ENCODE measurements around the gene KIFAP3.

Gene KIFAP3

GRCh38 chr1:169985757-169986156, 88.7 kb downstream of the KIFAP3 start:
- H3K9me3 Mint-ChIP-seq: no peaks in the 10 kb centered on the region

GRCh38 chr1:169974067-169974466, 100.4 kb downstream of the KIFAP3 start:
- Mint-ChIP-seq H3K4me1 (no peaks in the 10 kb centered on the region), H3K36me3 (peaks cover 19% of the 10 kb centered on the region), H3K27ac (no peak overlapping the region), H3K9me3 (no peaks in the 10 kb centered on the region), H3K27me3 (no peaks in the 10 kb centered on the region), H3K4me3 (no peak overlapping the region)
- ATAC-seq (ENCODE audit: low read depth): no peak
- DNase-seq (ENCODE audit: low spot score in 2 of 2): no peak

More at GRCh38 chr1:169985757-169986156, 88.7 kb downstream of the KIFAP3 start:
- no peak overlapping the region for H3K27ac Mint-ChIP-seq
- DNase-seq (ENCODE audit: low spot score in 2 of 2) (no peak), ATAC-seq (ENCODE audit: low read depth) (no peak)
- no peaks in the 10 kb centered on the region for H3K27me3 Mint-ChIP-seq
- no peaks in the 10 kb centered on the region for H3K4me1 Mint-ChIP-seq
- peaks cover 15% of the 10 kb centered on the region for H3K36me3 Mint-ChIP-seq
- H3K4me3 Mint-ChIP-seq: no peak overlapping the region

GRCh38 chr1:169970114-169970513, 104.4 kb downstream of the KIFAP3 start:
- no peaks in the 10 kb centered on the region for H3K4me1 Mint-ChIP-seq
- H3K27me3 Mint-ChIP-seq: no peaks in the 10 kb centered on the region
- DNase-seq (ENCODE audit: low spot score in 2 of 2): no peak
- no peak overlapping the region for H3K27ac Mint-ChIP-seq
- ATAC-seq (ENCODE audit: low read depth): no peak
- H3K9me3 Mint-ChIP-seq: no peaks in the 10 kb centered on the region
- H3K4me3 Mint-ChIP-seq: no peak overlapping the region
- peaks cover 12% of the 10 kb centered on the region for H3K36me3 Mint-ChIP-seq

GRCh38 chr1:169968174-169968573, 106.3 kb downstream of the KIFAP3 start:
- no peaks in the 10 kb centered on the region for H3K9me3 Mint-ChIP-seq
- H3K27ac Mint-ChIP-seq: no peak overlapping the region
- no peaks in the 10 kb centered on the region for H3K27me3 Mint-ChIP-seq
- H3K4me1 Mint-ChIP-seq: no peaks in the 10 kb centered on the region
- H3K4me3 Mint-ChIP-seq: no peak overlapping the region
- ATAC-seq (ENCODE audit: low read depth): no peak
- no peak for DNase-seq (ENCODE audit: low spot score in 2 of 2)
- H3K36me3 Mint-ChIP-seq: peaks cover 14% of the 10 kb centered on the region

- peaks cover 7% of the 10 kb centered on the region for H3K36me3 Mint-ChIP-seq
- DNase-seq (ENCODE audit: low spot score in 2 of 2) (no peak), ATAC-seq (ENCODE audit: low read depth) (no peak)
- no peak overlapping the region for H3K4me3 Mint-ChIP-seq
- no peaks in the 10 kb centered on the region for H3K4me1 Mint-ChIP-seq
- H3K27ac Mint-ChIP-seq: no peak overlapping the region
- no peaks in the 10 kb centered on the region for H3K27me3 Mint-ChIP-seq
- no peaks in the 10 kb centered on the region for H3K9me3 Mint-ChIP-seq
Observed at GRCh38 chr1:169964206-169964605, 110.3 kb downstream of the KIFAP3 start.

GRCh38 chr1:169959686-169960085, 114.8 kb downstream of the KIFAP3 start:
- H3K27me3 Mint-ChIP-seq: no peaks in the 10 kb centered on the region
- no peak for ATAC-seq (ENCODE audit: low read depth)

GRCh38 chr1:169958987-169959386, 115.5 kb downstream of the KIFAP3 start:
- Mint-ChIP-seq H3K9me3 (no peaks in the 10 kb centered on the region), H3K4me1 (no peaks in the 10 kb centered on the region), H3K27ac (no peak overlapping the region), H3K4me3 (no peak overlapping the region), H3K36me3 (peaks cover 9% of the 10 kb centered on the region), H3K27me3 (no peaks in the 10 kb centered on the region)
- DNase-seq (ENCODE audit: low spot score in 2 of 2) (no peak), ATAC-seq (ENCODE audit: low read depth) (no peak)

More at GRCh38 chr1:169959686-169960085, 114.8 kb downstream of the KIFAP3 start:
- DNase-seq (ENCODE audit: low spot score in 2 of 2): no peak
- Mint-ChIP-seq H3K4me3 (no peak overlapping the region), H3K27ac (no peak overlapping the region), H3K36me3 (peaks cover 6% of the 10 kb centered on the region), H3K9me3 (no peaks in the 10 kb centered on the region), H3K4me1 (no peaks in the 10 kb centered on the region)

- no peaks in the 10 kb centered on the region for H3K4me1 Mint-ChIP-seq
- no peak for DNase-seq (ENCODE audit: low spot score in 2 of 2)
- no peaks in the 10 kb centered on the region for H3K27me3 Mint-ChIP-seq
- H3K4me3 Mint-ChIP-seq: no peak overlapping the region
- H3K27ac Mint-ChIP-seq: no peak overlapping the region
- ATAC-seq (ENCODE audit: low read depth): no peak
- H3K9me3 Mint-ChIP-seq: no peaks in the 10 kb centered on the region
- peaks cover 8% of the 10 kb centered on the region for H3K36me3 Mint-ChIP-seq
Observed at GRCh38 chr1:169957884-169958283, 116.6 kb downstream of the KIFAP3 start.

GRCh38 chr1:169951108-169951507, 123.4 kb downstream of the KIFAP3 start:
- DNase-seq (ENCODE audit: low spot score in 2 of 2) (no peak), ATAC-seq (ENCODE audit: low read depth) (no peak)
- H3K9me3 Mint-ChIP-seq: no peaks in the 10 kb centered on the region
- peaks cover 6% of the 10 kb centered on the region for H3K36me3 Mint-ChIP-seq
- no peak overlapping the region for H3K4me3 Mint-ChIP-seq
- H3K27ac Mint-ChIP-seq: no peak overlapping the region
- H3K4me1 Mint-ChIP-seq: no peaks in the 10 kb centered on the region
- H3K27me3 Mint-ChIP-seq: no peaks in the 10 kb centered on the region

GRCh38 chr1:169949139-169949538, 125.4 kb downstream of the KIFAP3 start:
- DNase-seq (ENCODE audit: low spot score in 2 of 2) (no peak), ATAC-seq (ENCODE audit: low read depth) (no peak)
- Mint-ChIP-seq H3K4me3 (no peak overlapping the region), H3K27me3 (no peaks in the 10 kb centered on the region), H3K36me3 (peaks cover 3% of the 10 kb centered on the region), H3K9me3 (no peaks in the 10 kb centered on the region), H3K27ac (no peak overlapping the region), H3K4me1 (no peaks in the 10 kb centered on the region)

GRCh38 chr1:169946206-169946605, 128.3 kb downstream of the KIFAP3 start:
- Mint-ChIP-seq H3K27me3 (no peaks in the 10 kb centered on the region), H3K27ac (no peak overlapping the region), H3K36me3 (no peaks in the 10 kb centered on the region), H3K4me1 (no peaks in the 10 kb centered on the region), H3K4me3 (no peak overlapping the region), H3K9me3 (no peaks in the 10 kb centered on the region)
- ATAC-seq (ENCODE audit: low read depth) (no peak), DNase-seq (ENCODE audit: low spot score in 2 of 2) (no peak)

GRCh38 chr1:169945181-169945580, 129.3 kb downstream of the KIFAP3 start:
- no peak for ATAC-seq (ENCODE audit: low read depth)
- Mint-ChIP-seq H3K4me3 (no peak overlapping the region), H3K27ac (no peak overlapping the region), H3K36me3 (no peaks in the 10 kb centered on the region), H3K9me3 (no peaks in the 10 kb centered on the region), H3K27me3 (no peaks in the 10 kb centered on the region), H3K4me1 (no peaks in the 10 kb centered on the region)
- DNase-seq (ENCODE audit: low spot score in 2 of 2): no peak

GRCh38 chr1:169944621-169945020, 129.9 kb downstream of the KIFAP3 start:
- Mint-ChIP-seq H3K4me1 (no peaks in the 10 kb centered on the region), H3K27me3 (no peaks in the 10 kb centered on the region), H3K9me3 (no peaks in the 10 kb centered on the region), H3K4me3 (no peak overlapping the region), H3K36me3 (no peaks in the 10 kb centered on the region), H3K27ac (no peak overlapping the region)
- ATAC-seq (ENCODE audit: low read depth) (no peak), DNase-seq (ENCODE audit: low spot score in 2 of 2) (no peak)

- H3K27me3 Mint-ChIP-seq: no peaks in the 10 kb centered on the region
- no peaks in the 10 kb centered on the region for H3K4me1 Mint-ChIP-seq
- ATAC-seq (ENCODE audit: low read depth) (no peak), DNase-seq (ENCODE audit: low spot score in 2 of 2) (no peak)
- no peak overlapping the region for H3K4me3 Mint-ChIP-seq
- no peak overlapping the region for H3K27ac Mint-ChIP-seq
- no peaks in the 10 kb centered on the region for H3K36me3 Mint-ChIP-seq
- H3K9me3 Mint-ChIP-seq: no peaks in the 10 kb centered on the region
Observed at GRCh38 chr1:169943963-169944526, 130.4 kb downstream of the KIFAP3 start.

GRCh38 chr1:169941982-169942830, 132.3 kb downstream of the KIFAP3 start:
- DNase-seq (ENCODE audit: low spot score in 2 of 2): no peak
- Mint-ChIP-seq H3K9me3 (no peaks in the 10 kb centered on the region), H3K27me3 (no peaks in the 10 kb centered on the region)

More at GRCh38 chr1:169941982-169942830, 132.3 kb downstream of the KIFAP3 start:
- Mint-ChIP-seq H3K4me3 (no peak overlapping the region), H3K36me3 (no peaks in the 10 kb centered on the region), H3K27ac (no peak overlapping the region), H3K4me1 (no peaks in the 10 kb centered on the region)
- no peak for ATAC-seq (ENCODE audit: low read depth)
